Left hindlimb (tissue), 1 donor: ENCODE data around the gene PACSIN3.
A peak's percentile ranks its signal among the peaks of the same experiment; 100 is the strongest.

ENCODE experiments used
- DNase-seq: peaks from one replicate; pipeline ENCODE4 v3.0.0-alpha.2; 2018

PACSIN3 gene

GRCh38 chr11:47152126-47152952 is 33.9 kb downstream of the PACSIN3 start:
- no peak for DNase-seq

DNA sequence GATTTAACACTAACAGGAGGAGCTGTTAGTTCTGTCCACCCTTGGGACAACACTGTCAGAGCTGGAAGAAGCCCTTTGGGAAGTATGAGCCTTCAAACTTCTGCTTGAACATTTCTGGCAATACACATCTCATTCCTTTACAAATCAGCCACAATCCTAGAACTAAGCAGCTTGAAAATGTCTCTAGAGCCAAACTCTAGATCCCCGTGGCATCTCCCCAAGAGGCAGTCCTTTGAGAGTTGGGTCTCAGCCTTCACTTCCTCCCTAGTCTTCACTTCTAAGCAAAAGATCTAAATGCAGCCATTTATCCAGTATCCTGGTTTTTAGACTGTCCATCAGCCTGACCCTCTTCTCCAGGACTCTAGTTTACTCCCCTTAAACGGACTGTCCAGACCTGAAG is 36.5 kb downstream of the PACSIN3 start:
- DNase-seq = no peak

DNA sequence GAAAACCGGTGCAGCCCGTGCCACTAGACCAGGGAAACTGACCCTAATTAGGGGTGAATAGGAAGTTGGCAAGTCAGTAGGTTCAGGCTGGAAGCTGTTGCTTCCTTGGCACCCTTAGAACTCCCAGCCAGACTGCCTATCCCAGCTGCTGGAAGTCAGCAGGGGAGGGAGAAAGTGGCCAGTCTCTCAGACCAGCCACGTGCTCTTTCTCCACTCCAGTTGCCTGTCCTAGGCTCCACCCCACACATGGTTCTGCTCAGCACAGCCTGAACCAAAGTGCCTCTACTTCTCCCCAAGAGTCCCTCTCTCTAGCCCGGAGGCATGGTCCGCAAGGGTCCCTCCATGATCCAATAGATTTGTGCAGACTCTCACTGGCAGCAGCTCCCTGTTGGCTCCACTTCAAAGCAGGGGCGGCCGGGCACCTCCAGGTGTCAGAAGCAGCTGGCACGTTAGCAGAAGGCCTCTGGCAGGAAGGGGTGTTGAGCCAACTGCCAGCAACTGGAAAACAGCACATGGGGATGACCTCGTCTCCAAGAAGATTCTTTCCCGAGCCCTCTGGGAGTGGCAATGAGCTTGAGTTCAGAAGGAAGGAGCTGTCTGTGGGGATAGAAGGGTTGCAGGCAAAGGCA is 37.2 kb downstream of the PACSIN3 start:
- peak; percentile 56 for DNase-seq

DNA sequence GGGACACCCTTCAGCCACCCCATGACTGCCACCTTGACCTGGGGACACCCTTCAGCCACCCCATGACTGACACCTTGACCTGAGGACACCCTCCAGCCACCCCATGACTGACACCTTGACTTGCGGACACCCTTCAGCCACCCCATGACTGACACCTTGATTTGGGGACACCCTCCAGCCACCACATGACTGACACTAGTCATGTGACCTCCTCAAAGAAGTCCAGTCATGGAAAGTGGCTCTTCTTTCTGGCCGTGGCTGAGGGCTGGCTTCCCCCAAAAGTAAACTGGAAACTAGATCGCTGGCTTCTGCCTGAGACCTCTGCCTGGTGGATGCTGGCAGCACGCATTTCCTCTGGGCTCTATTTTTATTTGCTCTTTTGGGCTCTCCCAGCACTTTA is 38.0 kb downstream of the PACSIN3 start:
- DNase-seq = no peak

- no peak for DNase-seq
Observed at GRCh38 chr11:47147681-47148080, 38.6 kb downstream of the PACSIN3 start.

GRCh38 chr11:47147250-47147649 is 39.0 kb downstream of the PACSIN3 start:
- no peak for DNase-seq

GRCh38 chr11:47144541-47144940 is 41.7 kb downstream of the PACSIN3 start:
- no peak for DNase-seq

GRCh38 chr11:47143322-47143721 is 42.9 kb downstream of the PACSIN3 start:
- peak; percentile 76 for DNase-seq

DNA sequence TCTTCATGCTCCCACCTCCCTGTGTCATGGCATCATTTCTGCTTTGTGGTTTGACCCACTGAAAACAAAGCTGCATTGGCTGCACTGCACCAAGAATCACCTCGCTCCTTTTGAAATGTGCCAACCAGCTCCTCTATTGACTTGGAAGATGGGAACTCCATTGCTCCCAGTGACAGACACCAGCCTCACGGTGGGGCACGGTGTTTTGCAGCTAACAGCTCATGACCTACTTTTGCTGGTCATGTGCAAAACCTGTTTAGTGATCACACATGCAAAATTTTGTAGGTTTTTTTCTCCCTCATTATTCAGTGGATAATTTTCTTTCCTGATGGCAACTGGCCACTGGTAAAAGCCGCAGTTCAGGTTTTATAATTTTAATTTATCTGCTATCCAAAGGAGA is 46.4 kb downstream of the PACSIN3 start:
- no peak for DNase-seq

DNA sequence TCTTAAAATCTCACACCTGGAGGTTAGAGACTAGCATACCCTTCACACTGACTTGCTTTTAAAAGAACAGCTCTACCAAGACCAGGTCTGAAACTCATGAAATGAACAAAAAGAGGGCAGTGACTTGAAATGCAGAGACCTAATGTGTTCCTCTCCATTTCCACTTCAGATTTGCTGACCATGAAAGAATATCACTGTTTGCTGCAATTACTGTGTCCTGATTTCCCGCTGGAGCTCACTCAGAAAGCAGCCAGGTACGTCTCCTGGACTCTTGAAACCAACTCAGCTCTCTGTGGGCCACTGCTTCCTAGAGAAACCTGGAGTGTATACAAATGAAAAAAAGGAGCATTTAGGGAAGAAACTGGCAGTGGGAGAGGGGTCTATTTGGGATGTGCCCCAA is 48.8 kb downstream of the PACSIN3 start:
- DNase-seq = no peak

- DNase-seq = no peak
Observed at GRCh38 chr11:47136921-47137320, 49.3 kb downstream of the PACSIN3 start.

DNA sequence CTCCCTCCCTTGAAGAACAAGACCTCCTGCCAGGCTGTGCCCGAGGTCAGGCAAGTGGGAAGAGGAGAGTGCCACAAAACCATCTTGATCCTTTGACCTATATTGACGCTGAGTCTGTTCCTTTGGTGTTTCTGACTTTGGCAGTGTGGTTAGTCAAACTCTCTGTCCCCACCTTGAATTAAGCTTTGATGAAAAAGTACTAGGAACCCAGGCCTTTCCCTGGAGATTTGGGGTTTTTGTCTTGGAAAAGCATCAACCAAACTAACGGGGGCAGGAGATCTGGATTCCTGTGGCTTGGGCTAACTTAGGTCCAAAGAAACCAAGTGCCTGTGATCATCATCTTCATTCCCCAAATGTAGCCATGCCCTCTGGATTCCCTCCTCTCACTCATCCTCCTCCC is 49.9 kb downstream of the PACSIN3 start:
- no peak for DNase-seq

DNA sequence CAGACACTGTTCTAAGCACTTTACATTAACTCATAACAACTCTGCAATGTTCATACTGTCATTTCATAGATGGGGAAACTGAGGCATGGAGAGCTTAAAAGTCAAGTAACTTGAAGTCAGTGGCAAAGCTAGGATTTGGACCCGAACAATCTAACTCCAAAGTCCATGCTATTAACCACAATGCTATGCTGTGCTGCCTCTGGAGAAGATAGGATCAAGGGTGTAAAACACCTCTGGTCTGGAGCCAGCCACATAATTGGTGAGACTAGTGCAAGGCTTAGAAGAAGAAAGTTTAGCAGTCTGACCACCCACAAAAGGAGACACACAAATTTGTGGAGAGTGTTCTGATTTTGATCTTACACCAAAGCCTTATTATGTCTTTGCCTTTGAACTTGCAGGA is 53.3 kb downstream of the PACSIN3 start:
- no peak for DNase-seq

DNA sequence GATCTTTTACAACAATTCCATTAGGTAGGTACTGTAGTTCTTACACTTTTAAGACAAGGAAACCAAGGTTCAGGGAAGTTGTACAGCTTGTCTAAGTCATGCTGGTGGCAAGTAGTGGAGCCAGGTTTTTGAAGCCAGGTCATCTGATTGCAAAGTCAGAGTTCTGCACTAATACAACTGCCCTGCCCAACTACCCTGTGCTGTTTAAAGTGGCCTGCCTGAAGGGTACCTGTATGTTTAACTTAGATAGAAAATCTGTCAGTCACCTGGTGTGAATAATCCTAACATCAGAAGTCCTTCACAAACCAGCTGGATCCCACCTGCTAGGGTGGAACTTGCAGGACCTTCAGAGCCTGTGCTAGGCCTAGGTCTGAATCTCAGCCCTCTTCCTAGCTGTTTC is 53.7 kb downstream of the PACSIN3 start:
- DNase-seq = no peak

DNA sequence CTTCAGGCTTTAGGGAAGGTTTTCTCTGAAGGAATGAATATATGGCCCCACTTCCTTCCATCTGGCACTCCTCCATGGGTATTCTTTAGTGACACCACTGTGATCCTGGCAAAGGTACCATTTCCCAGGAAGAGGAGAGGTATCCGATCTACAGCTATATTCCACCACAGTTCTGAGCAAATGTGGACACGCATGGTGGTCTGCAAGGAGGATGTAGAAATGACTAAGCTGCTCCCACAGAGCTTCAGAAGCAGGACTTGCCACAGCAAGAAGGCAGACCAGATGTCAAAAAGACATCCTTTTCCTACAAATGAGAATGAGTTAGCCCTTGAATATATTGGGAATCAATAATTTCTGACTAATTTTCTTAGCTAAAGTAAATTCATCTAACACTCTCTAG is 55.1 kb downstream of the PACSIN3 start:
- no peak for DNase-seq

DNA sequence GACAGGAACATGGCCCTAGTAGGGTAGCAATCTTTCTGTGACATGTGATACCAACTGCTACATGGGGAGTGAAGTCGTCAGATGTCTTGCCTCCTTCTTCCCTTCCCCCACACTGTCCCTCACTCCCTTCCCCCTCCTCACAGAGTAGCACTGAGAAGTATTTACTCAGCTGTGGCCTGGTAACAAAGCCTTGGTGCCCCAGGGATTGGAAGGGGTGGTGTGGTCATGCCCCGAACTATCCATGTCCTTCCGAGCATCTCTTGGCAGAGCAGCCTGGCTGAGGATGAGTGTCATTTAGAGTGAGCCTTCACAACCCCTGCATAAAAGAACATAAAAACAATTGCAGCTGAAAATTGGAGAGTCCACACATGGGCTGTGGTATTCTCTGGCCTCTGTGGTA is 55.7 kb downstream of the PACSIN3 start:
- no peak for DNase-seq
